ENCODE measurements around the gene CSRP3.

Gene CSRP3

DNA sequence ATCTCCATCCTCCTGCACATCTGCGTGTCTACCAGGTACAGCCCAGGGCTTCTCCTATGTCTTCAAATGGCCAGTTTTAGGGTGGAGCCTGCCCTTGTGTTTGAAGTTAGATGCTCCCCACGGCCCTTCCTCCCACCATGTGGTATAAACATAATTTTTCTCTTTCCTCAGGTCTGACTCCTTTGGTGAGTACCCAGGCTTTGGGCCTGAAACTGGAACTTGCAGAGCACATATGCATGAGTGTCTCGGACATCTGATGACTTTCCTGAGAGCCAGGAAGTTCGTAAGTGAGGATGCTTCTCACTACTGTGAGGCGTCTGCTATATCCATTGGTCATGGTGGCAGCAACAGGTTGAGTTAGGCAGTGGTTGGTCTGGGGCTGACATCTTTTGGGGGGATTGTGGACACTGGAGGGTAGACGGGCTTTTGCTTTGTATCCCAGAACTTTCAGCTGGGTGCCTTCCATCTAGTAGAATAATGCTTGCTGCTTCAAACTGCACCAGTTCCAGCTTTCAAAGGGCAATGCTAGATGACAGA, 16.2 kb downstream of the CSRP3 start:
- H3F3A ChIP-seq (ENCODE audit: insufficient read depth): no peaks in the 10 kb centered on the region
- H3K27me3 ChIP-seq (ENCODE audit: low read length): no peaks in the 10 kb centered on the region
- no peaks in the 10 kb centered on the region for H3K9me2 ChIP-seq (replicated peaks; ENCODE audit: insufficient read depth, low read length)
- H3K27ac ChIP-seq (ENCODE audit: low read depth, low read length): no peak overlapping the region
- no peak overlapping the region for H3K4me3 ChIP-seq (ENCODE audit: insufficient read depth, low read length, poor library complexity, severe bottlenecking)
- no peaks in the 10 kb centered on the region for H4K20me1 ChIP-seq (ENCODE audit: low read depth, low read length)
- no peak overlapping the region for H2AFZ ChIP-seq (ENCODE audit: low read depth, low read length, severe bottlenecking)
- TF ChIP-seq, protein P1, sequence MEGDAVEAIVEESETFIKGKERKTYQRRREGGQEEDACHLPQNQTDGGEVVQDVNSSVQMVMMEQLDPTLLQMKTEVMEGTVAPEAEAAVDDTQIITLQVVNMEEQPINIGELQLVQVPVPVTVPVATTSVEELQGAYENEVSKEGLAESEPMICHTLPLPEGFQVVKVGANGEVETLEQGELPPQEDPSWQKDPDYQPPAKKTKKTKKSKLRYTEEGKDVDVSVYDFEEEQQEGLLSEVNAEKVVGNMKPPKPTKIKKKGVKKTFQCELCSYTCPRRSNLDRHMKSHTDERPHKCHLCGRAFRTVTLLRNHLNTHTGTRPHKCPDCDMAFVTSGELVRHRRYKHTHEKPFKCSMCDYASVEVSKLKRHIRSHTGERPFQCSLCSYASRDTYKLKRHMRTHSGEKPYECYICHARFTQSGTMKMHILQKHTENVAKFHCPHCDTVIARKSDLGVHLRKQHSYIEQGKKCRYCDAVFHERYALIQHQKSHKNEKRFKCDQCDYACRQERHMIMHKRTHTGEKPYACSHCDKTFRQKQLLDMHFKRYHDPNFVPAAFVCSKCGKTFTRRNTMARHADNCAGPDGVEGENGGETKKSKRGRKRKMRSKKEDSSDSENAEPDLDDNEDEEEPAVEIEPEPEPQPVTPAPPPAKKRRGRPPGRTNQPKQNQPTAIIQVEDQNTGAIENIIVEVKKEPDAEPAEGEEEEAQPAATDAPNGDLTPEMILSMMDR (IDR thresholded peaks at IDR 0.05; ENCODE audit: insufficient read depth, low read length, poor library complexity, severe bottlenecking): no peak
- TF ChIP-seq EZH2phosphoT487 (conservative IDR thresholded peaks at IDR 0.05; ENCODE audit: low read length): no peak
- H3K4me2 ChIP-seq (ENCODE audit: low read depth, low read length, poor library complexity, severe bottlenecking): no peak overlapping the region
- no peaks in the 10 kb centered on the region for H3K79me2 ChIP-seq (ENCODE audit: insufficient read depth, low read length)
- no peak overlapping the region for H3K9ac ChIP-seq (ENCODE audit: low read length)
- no peaks in the 10 kb centered on the region for H3K36me3 ChIP-seq (ENCODE audit: low read length)
- no peaks in the 10 kb centered on the region for H3K9me3 ChIP-seq (ENCODE audit: insufficient read depth, low read length)

DNA sequence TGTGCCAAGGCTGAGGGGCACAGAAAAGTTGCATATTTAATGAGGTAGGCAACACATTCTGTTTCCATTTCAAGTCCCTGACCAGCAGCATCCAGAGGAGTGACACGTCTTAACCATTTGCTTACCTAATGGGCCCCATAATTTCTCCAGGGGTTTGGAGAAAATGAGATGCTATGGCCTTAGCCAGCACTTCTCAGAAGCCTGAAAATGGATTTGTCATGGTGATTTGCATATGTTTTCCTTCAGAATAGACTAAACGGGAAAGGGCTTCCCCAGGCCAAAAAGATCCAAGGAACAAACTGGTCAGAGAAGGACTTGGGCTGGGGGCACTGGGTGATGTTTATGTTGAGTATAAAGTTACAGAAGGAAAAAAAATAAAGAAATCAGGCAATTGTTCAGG, 16.7 kb downstream of the CSRP3 start:
- Histone ChIP-seq H3K36me3 (ENCODE audit: low read length) (no peaks in the 10 kb centered on the region), H3K4me2 (ENCODE audit: low read depth, low read length, poor library complexity, severe bottlenecking) (no peak overlapping the region), H4K20me1 (ENCODE audit: low read depth, low read length) (no peaks in the 10 kb centered on the region; the same call in 1 of the 2 replicates), H3K27me3 (ENCODE audit: low read length) (no peaks in the 10 kb centered on the region), H3K9me2 (replicated peaks; ENCODE audit: insufficient read depth, low read length) (no peaks in the 10 kb centered on the region), H3K4me3 (ENCODE audit: insufficient read depth, low read length, poor library complexity, severe bottlenecking) (no peak overlapping the region), H3F3A (ENCODE audit: insufficient read depth) (no peaks in the 10 kb centered on the region), H3K9ac (ENCODE audit: low read length) (no peak overlapping the region), H3K79me2 (ENCODE audit: insufficient read depth, low read length) (no peaks in the 10 kb centered on the region), H3K9me3 (ENCODE audit: insufficient read depth, low read length) (no peaks in the 10 kb centered on the region), H2AFZ (ENCODE audit: low read depth, low read length, severe bottlenecking) (no peak overlapping the region), H3K27ac (ENCODE audit: low read depth, low read length) (no peak overlapping the region)
- no peak for TF ChIP-seq EZH2phosphoT487 (conservative IDR thresholded peaks at IDR 0.05; ENCODE audit: low read length)
- TF ChIP-seq, protein P1 (IDR thresholded peaks at IDR 0.05; ENCODE audit: insufficient read depth, low read length, poor library complexity, severe bottlenecking): no peak

GRCh38 chr11:19183646-19184045, 18.1 kb downstream of the CSRP3 start:
- H3K9ac ChIP-seq (ENCODE audit: low read length): no peak overlapping the region
- no peaks in the 10 kb centered on the region for H3K79me2 ChIP-seq (ENCODE audit: insufficient read depth, low read length)
- H3K27me3 ChIP-seq (ENCODE audit: low read length): no peaks in the 10 kb centered on the region
- H3K4me3 ChIP-seq (ENCODE audit: insufficient read depth, low read length, poor library complexity, severe bottlenecking): no peak overlapping the region
- H3K9me3 ChIP-seq (ENCODE audit: insufficient read depth, low read length): no peaks in the 10 kb centered on the region
- TF ChIP-seq, protein P1 (IDR thresholded peaks at IDR 0.05; ENCODE audit: insufficient read depth, low read length, poor library complexity, severe bottlenecking): no peak
- TF ChIP-seq EZH2phosphoT487 (conservative IDR thresholded peaks at IDR 0.05; ENCODE audit: low read length): no peak
- H4K20me1 ChIP-seq (ENCODE audit: low read depth, low read length): no peaks in the 10 kb centered on the region; the same call in 1 of the 2 replicates
- no peaks in the 10 kb centered on the region for H3F3A ChIP-seq (ENCODE audit: insufficient read depth)
- no peak overlapping the region for H2AFZ ChIP-seq (ENCODE audit: low read depth, low read length, severe bottlenecking)
- H3K4me2 ChIP-seq (ENCODE audit: low read depth, low read length, poor library complexity, severe bottlenecking): no peak overlapping the region
- H3K27ac ChIP-seq (ENCODE audit: low read depth, low read length): no peak overlapping the region
- no peaks in the 10 kb centered on the region for H3K9me2 ChIP-seq (replicated peaks; ENCODE audit: insufficient read depth, low read length)
- H3K36me3 ChIP-seq (ENCODE audit: low read length): no peaks in the 10 kb centered on the region

All from SU-DHL-6 (cell line).